ENCODE measurements around the gene ABCC2. TPM values are rescaled to one million over a fixed set of nuclear protein-coding genes. Genes with fewer than 3 reads are reported as not detected.
"Not testable (repeated sequence)": the region's sequence is repeated elsewhere in the genome, so short reads cannot be mapped to it uniquely, and the experiment has no call there.

ABCC2 gene
- total RNA-seq, 1 experiment from 2014 or later: 1.8 TPM

GRCh38 chr10:99799613-99800012, 17.2 kb downstream of the ABCC2 start:
- in situ Hi-C loops (cut with HindIII; ENCODE audit: low sequenced_read_pairs): no loop called here
- DNase-seq (ENCODE audit: low spot score): no peak

- in situ Hi-C loops (cut with HindIII; ENCODE audit: low sequenced_read_pairs): no loop called here
These were observed 22.0 kb downstream of the ABCC2 start for GRCh38 chr10:99804471-99804870.

GRCh38 chr10:99805190-99805589, 22.8 kb downstream of the ABCC2 start:
- in situ Hi-C loops (cut with HindIII; ENCODE audit: low sequenced_read_pairs): no loop called here

More at GRCh38 chr10:99804471-99804870, 22.0 kb downstream of the ABCC2 start:
- DNase-seq (ENCODE audit: low spot score): no peak

GRCh38 chr10:99806091-99806490, 23.7 kb downstream of the ABCC2 start:
- in situ Hi-C loops (cut with HindIII; ENCODE audit: low sequenced_read_pairs): no loop called here
- no peak for DNase-seq (ENCODE audit: low spot score)

More at GRCh38 chr10:99805190-99805589, 22.8 kb downstream of the ABCC2 start:
- no peak for DNase-seq (ENCODE audit: low spot score)

- no peak for DNase-seq (ENCODE audit: low spot score)
- in situ Hi-C loops (cut with HindIII; ENCODE audit: low sequenced_read_pairs): no loop called here
These were observed 25.3 kb downstream of the ABCC2 start for GRCh38 chr10:99807786-99808185.

GRCh38 chr10:99808270-99808669, 25.8 kb downstream of the ABCC2 start:
- DNase-seq (ENCODE audit: low spot score): no peak
- in situ Hi-C loops (cut with HindIII; ENCODE audit: low sequenced_read_pairs): no loop called here

- in situ Hi-C loops (cut with HindIII; ENCODE audit: low sequenced_read_pairs): no loop called here
- DNase-seq (ENCODE audit: low spot score): no peak
These were observed 27.0 kb downstream of the ABCC2 start for GRCh38 chr10:99809481-99809880.

- no peak for DNase-seq (ENCODE audit: low spot score)
- in situ Hi-C loops (cut with HindIII; ENCODE audit: low sequenced_read_pairs): no loop called here
These were observed 27.6 kb downstream of the ABCC2 start for GRCh38 chr10:99809931-99810615.

- DNase-seq (ENCODE audit: low spot score): no peak
- in situ Hi-C loops (cut with HindIII; ENCODE audit: low sequenced_read_pairs): no loop called here
These were observed 29.7 kb downstream of the ABCC2 start for GRCh38 chr10:99812177-99812576.

- DNase-seq (ENCODE audit: low spot score): no peak
- in situ Hi-C loops (cut with HindIII; ENCODE audit: low sequenced_read_pairs): no loop called here
These were observed 31.7 kb downstream of the ABCC2 start for GRCh38 chr10:99814143-99814542.

GRCh38 chr10:99815621-99816020, 33.2 kb downstream of the ABCC2 start:
- no peak for DNase-seq (ENCODE audit: low spot score)
- in situ Hi-C loops (cut with HindIII; ENCODE audit: low sequenced_read_pairs): no loop called here

GRCh38 chr10:99827936-99828335, 45.5 kb downstream of the ABCC2 start:
- DNase-seq (ENCODE audit: low spot score): no peak
- in situ Hi-C loops (cut with HindIII; ENCODE audit: low sequenced_read_pairs): no loop called here

GRCh38 chr10:99828464-99828863, 46.0 kb downstream of the ABCC2 start:
- no peak for DNase-seq (ENCODE audit: low spot score)
- in situ Hi-C loops (cut with HindIII; ENCODE audit: low sequenced_read_pairs): no loop called here

- no peak for DNase-seq (ENCODE audit: low spot score)
- in situ Hi-C loops (cut with HindIII; ENCODE audit: low sequenced_read_pairs): no loop called here
These were observed 50.0 kb downstream of the ABCC2 start for GRCh38 chr10:99832439-99832838.

GRCh38 chr10:99834410-99834809, 52.0 kb downstream of the ABCC2 start:
- in situ Hi-C loops (cut with HindIII; ENCODE audit: low sequenced_read_pairs): no loop called here
- DNase-seq (ENCODE audit: low spot score): no peak

- in situ Hi-C loops (cut with HindIII; ENCODE audit: low sequenced_read_pairs): no loop called here
- DNase-seq (ENCODE audit: low spot score): no peak
These were observed 53.5 kb downstream of the ABCC2 start for GRCh38 chr10:99835947-99836346.

- no peak for DNase-seq (ENCODE audit: low spot score)
These were observed 54.3 kb downstream of the ABCC2 start for GRCh38 chr10:99836711-99837110.

GRCh38 chr10:99840859-99841258, 58.4 kb downstream of the ABCC2 start:
- DNase-seq (ENCODE audit: low spot score); in situ Hi-C loops (cut with HindIII; ENCODE audit: low sequenced_read_pairs): not testable (repeated sequence)

More at GRCh38 chr10:99836711-99837110, 54.3 kb downstream of the ABCC2 start:
- in situ Hi-C loops (cut with HindIII; ENCODE audit: low sequenced_read_pairs): no loop called here

GRCh38 chr10:99841746-99842145, 59.3 kb downstream of the ABCC2 start:
- in situ Hi-C loops (cut with HindIII; ENCODE audit: low sequenced_read_pairs): no loop called here
- no peak for DNase-seq (ENCODE audit: low spot score)

GRCh38 chr10:99843310-99843709, 60.9 kb downstream of the ABCC2 start:
- DNase-seq (ENCODE audit: low spot score): no peak
- in situ Hi-C loops (cut with HindIII; ENCODE audit: low sequenced_read_pairs): no loop called here

GRCh38 chr10:99844433-99844955, 62.1 kb downstream of the ABCC2 start:
- DNase-seq (ENCODE audit: low spot score): no peak
- in situ Hi-C loops (cut with HindIII; ENCODE audit: low sequenced_read_pairs): no loop called here
